ENCODE results near the gene FHOD1. TPM values are rescaled to one million over a fixed set of nuclear protein-coding genes. Genes with fewer than 3 reads are reported as not detected.
A peak's percentile ranks its signal among the peaks of the same experiment; 100 is the strongest.

FHOD1 gene
- total and polyA plus RNA-seq, 2 of the 4 experiments (the other 2 are of a cell fraction), result 13.8 to 64.0 TPM

GRCh38 chr16:67228034-67228785, 19.1 kb downstream of the FHOD1 start:
- Histone ChIP-seq H3K14ac (replicated peaks; ENCODE audit: low read depth, low read length) (no peak overlapping the region), H3K36me3 (ENCODE audit: control insufficient read depth, insufficient read depth, low read length) (peaks cover 46% of the 10 kb centered on the region), H3K9me1 (ENCODE audit: insufficient read depth, low read length) (peaks cover 12% of the 10 kb centered on the region), H3K4me1 (ENCODE audit: control insufficient read depth, insufficient read depth, low read length) (peaks cover 12% of the 10 kb centered on the region), H3K27me3 (ENCODE audit: control insufficient read depth, insufficient read depth, low read length) (no peaks in the 10 kb centered on the region), H2BK120ac (ENCODE audit: low read depth, low read length) (no peak overlapping the region), H3K79me1 (ENCODE audit: low read depth in 1 of 2, low read length in 2 of 2) (peaks cover 23 to 61% of the 10 kb centered on the region in 2 experiments), H4K91ac (ENCODE audit: insufficient read depth, low read depth, low read length) (no peak overlapping the region), H3K18ac (ENCODE audit: low read depth, low read length) (no peak overlapping the region), H3K4ac (ENCODE audit: low read depth, low read length) (no peak overlapping the region), H3K9ac (ENCODE audit: low read depth, low read length) (0 out of 2 replicates have a peak overlapping the region, but pooled peaks have one; percentile 89), H2BK5ac (ENCODE audit: low read depth, low read length, poor library complexity, severe bottlenecking) (no peak overlapping the region), H2BK15ac (ENCODE audit: low read depth, low read length) (no peak overlapping the region), H2AK9ac (replicated peaks; ENCODE audit: low read depth, low read length, poor library complexity) (no peak overlapping the region), H3K27ac (ENCODE audit: insufficient read depth, low read length) (no peak overlapping the region), H4K5ac (ENCODE audit: low read depth, low read length) (no peak overlapping the region), H3K9me3 (ENCODE audit: control insufficient read depth, insufficient read depth, low read length) (no peaks in the 10 kb centered on the region), H4K20me1 (ENCODE audit: insufficient read depth, low read length) (peaks cover 7% of the 10 kb centered on the region; the same call in 1 of the 2 replicates), H3K23ac (ENCODE audit: low read depth, low read length) (no peak overlapping the region), H3K4me2 (ENCODE audit: low read depth, low read length) (peak overlapping the region; percentile 81), H2BK20ac (ENCODE audit: low read depth, low read length) (no peak overlapping the region), H3K4me3 (ENCODE audit: insufficient read depth, low read depth, low read length) (peak overlapping the region; percentile 80; the same call in 1 of the 2 replicates), H4K8ac (ENCODE audit: low read depth in 2 of 2, low read length in 2 of 2) (peak overlapping the region in 1 of 2 experiments; percentile 98; a peak in 2 of 4 replicates), H2AFZ (replicated peaks; ENCODE audit: low read length, poor library complexity) (no peak overlapping the region), H3K56ac (ENCODE audit: extremely low read depth, insufficient read depth, low read length) (no peak overlapping the region), H2AK5ac (ENCODE audit: low read depth, low read length) (no peak overlapping the region)
- DNase-seq (no peak), ATAC-seq (ENCODE audit: low read depth) (no peak)
- intact Hi-C loops (cut with micrococcal nuclease) (no loop called here), in situ Hi-C loops (cut with MboI; ENCODE audit: low sequenced_read_pairs) (no loop called here), dilution Hi-C loops (cut with HindIII; ENCODE audit: low sequenced_read_pairs, unreplicated experiment) (no loop called here)
- WGBS, 2 experiments (ENCODE audit: extremely low coverage in 2 of 2, insufficient read length in 1 of 2), result 100% methylated on average over 3 of the region's 9 CpGs; no CpG with 5 or more reads in 1 of the 2 experiments
- no TSS peak for BruUV-seq (replicated peaks)
- POLR2A ChIA-PET (ENCODE audit: unreplicated experiment), result interaction anchor here (0.6 to 0.7 kb wide), 2 partner anchors 63 to 170 kb away, joined by 3 read pairs; no protein-coding TSS in a partner anchor
- no peak for TF ChIP-seq SMC3 (IDR thresholded peaks at IDR 0.05; ENCODE audit: low read depth, low read length)
- CTCF ChIA-PET, result no interaction called here
